HepG2 (cell line): Measurements from ENCODE around the gene HCRTR1. TPM values are rescaled to one million over a fixed set of nuclear protein-coding genes. Genes with fewer than 3 reads are reported as not detected.

Experiments used
- AGO1 ChIP-seq: fragments of 200-400 bp; formaldehyde crosslinking; IDR thresholded peaks from 2 replicates; pipeline ENCODE4 v1.6.1; 2017; ENCODE audit warnings: mild to moderate bottlenecking, low read depth, low read length, moderate library complexity; ENCODE audit not compliant: poor library complexity, severe bottlenecking
- ARID5B ChIP-seq: IDR thresholded peaks from 2 replicates; pipeline ENCODE4 v1.4.0; 2020; ENCODE audit warnings: mild to moderate bottlenecking, missing genetic modification reagents
- ATAD3A ChIP-seq: sonication (generic); formaldehyde crosslinking; IDR thresholded peaks from 2 replicates; pipeline ENCODE4 v1.4.0; 2020; ENCODE audit warnings: missing genetic modification reagents
- HNRNPK ChIP-seq: fragments of 200-400 bp; formaldehyde crosslinking; IDR thresholded peaks from 2 replicates; pipeline ENCODE4 v1.6.1; 2018; ENCODE audit warnings: low read length, low read depth, moderate library complexity, mild to moderate bottlenecking; ENCODE audit not compliant: poor library complexity, severe bottlenecking
- HNRNPLL ChIP-seq: fragments of 200-400 bp; formaldehyde crosslinking; IDR thresholded peaks from 2 replicates; pipeline ENCODE4 v1.6.1; 2017; ENCODE audit warnings: mild to moderate bottlenecking, low read depth, low read length; ENCODE audit not compliant: poor library complexity, severe bottlenecking
- HOXA3 ChIP-seq: sonication (generic); formaldehyde crosslinking; IDR thresholded peaks from 2 replicates; pipeline ENCODE4 v1.5.0; 2020; ENCODE audit warnings: missing genetic modification reagents
- MAF1 ChIP-seq: sonication (generic); formaldehyde crosslinking; IDR thresholded peaks from 2 replicates; pipeline ENCODE4 v1.5.0; 2020; ENCODE audit warnings: missing genetic modification reagents, borderline replicate concordance
- POLR2A ChIP-seq, 2 experiments: IDR thresholded peaks; 2 replicates each; pipeline ENCODE4 v1.6.1; 2011; ENCODE audit warnings: low read depth in 2 of 2, low read length in 2 of 2, mild to moderate bottlenecking in 1 of 2, moderate library complexity in 1 of 2; ENCODE audit not compliant: insufficient read depth in 1 of 2
- PRDM15 ChIP-seq: sonication (generic); formaldehyde crosslinking; IDR thresholded peaks from 2 replicates; pipeline ENCODE4 v1.4.0; 2020; ENCODE audit warnings: missing genetic modification reagents
- SAP130 ChIP-seq: IDR thresholded peaks from 2 replicates; pipeline ENCODE4 v1.6.1; 2016; ENCODE audit warnings: low read depth
- ZFAT ChIP-seq: sonication (generic); formaldehyde crosslinking; conservative IDR thresholded peaks from 2 replicates; pipeline ENCODE4 v1.8.1; 2023; ENCODE audit warnings: missing genetic modification reagents, inconsistent platforms
- ZNF160 ChIP-seq: sonication (generic); formaldehyde crosslinking; IDR thresholded peaks from 2 replicates; pipeline ENCODE4 v1.8.0; 2022; ENCODE audit warnings: mild to moderate bottlenecking, inconsistent platforms, missing genetic modification reagents
- ZNF614 ChIP-seq: IDR thresholded peaks from 2 replicates; pipeline ENCODE4 v1.6.1; 2018; ENCODE audit warnings: missing biosample characterization, missing genetic modification reagents, inconsistent platforms, borderline replicate concordance
- ZNF660 ChIP-seq: sonication (generic); formaldehyde crosslinking; IDR thresholded peaks from 2 replicates; pipeline ENCODE4 v1.5.1; 2020; ENCODE audit warnings: mild to moderate bottlenecking, low read depth, missing genetic modification reagents, borderline replicate concordance
- polyA plus RNA-seq, 8 experiments: library from polyadenylated mRNA; depleted of rRNA in 3 of 8; stranded (reverse) in 7 of 8; unstranded in 1 of 8; fragments of >200 nt; fragmentation: Illumina TruSeq in 4 of 8; extraction: Trizol in 4 of 8; gene quantifications; 2 replicates each; pipeline versions ENCODE4 v1.2.1 to v1.2.3, GENCODE V29; 2011 to 2016; ENCODE audit warnings: low read depth in 4 of 8, missing spikeins in 1 of 8, mixed read lengths in 1 of 8; ENCODE audit not compliant: insufficient read depth in 1 of 8
- total RNA-seq, 5 experiments: library from RNA; depleted of rRNA; stranded (reverse); fragments of >200 nt; fragmentation: Illumina TruSeq; extraction: Trizol; gene quantifications; 2 replicates each; pipeline ENCODE4 v1.2.3, GENCODE V29; 2016; ENCODE audit warnings: low read depth in 1 of 5
- TF ChIP-seq, protein P1 (sequence below): sonication (generic); formaldehyde crosslinking; conservative IDR thresholded peaks from 2 replicates; pipeline ENCODE4 v1.8.0; 2022; ENCODE audit warnings: missing genetic modification reagents
- TF ChIP-seq, protein P2 (sequence below): sonication (generic); formaldehyde crosslinking; IDR thresholded peaks from 2 replicates; pipeline ENCODE4 v1.8.1; 2022; ENCODE audit warnings: mild to moderate bottlenecking, missing genetic modification reagents
- TF ChIP-seq, protein P3 (sequence below): sonication (generic); formaldehyde crosslinking; IDR thresholded peaks from 2 replicates; pipeline ENCODE4 v1.4.0; 2020; ENCODE audit warnings: missing genetic modification reagents

Gene HCRTR1
- total and polyA plus RNA-seq, 2 of the 13 experiments (the other 11 are each of a cell fraction or from before 2014, with no cell fraction given) = not detected

- TF ChIP-seq ZNF160 (CRISPR knock-in tag) (no peak), HNRNPK (no peak), MAF1 (CRISPR knock-in tag) (no peak), PRDM15 (no peak), SAP130 (CRISPR knock-in tag) (peak; percentile 78), ZFAT (CRISPR knock-in tag) (no peak), ARID5B (peak; percentile 72; the same call in 1 of the 2 replicates), AGO1 (no peak), ATAD3A (CRISPR knock-in tag) (no peak), POLR2A (IDR thresholded peaks at IDR 0.05; ENCODE audit: insufficient read depth in 1 of 2, low read depth in 2 of 2, low read length in 2 of 2) (peak in 1 of 2 experiments; percentile 6; a peak in 1 of 4 replicates), HNRNPLL (no peak), ZNF614 (no peak), ZNF660 (CRISPR knock-in tag) (no peak), HOXA3 (CRISPR knock-in tag) (peak; percentile 78)
- TF ChIP-seq, protein P1, sequence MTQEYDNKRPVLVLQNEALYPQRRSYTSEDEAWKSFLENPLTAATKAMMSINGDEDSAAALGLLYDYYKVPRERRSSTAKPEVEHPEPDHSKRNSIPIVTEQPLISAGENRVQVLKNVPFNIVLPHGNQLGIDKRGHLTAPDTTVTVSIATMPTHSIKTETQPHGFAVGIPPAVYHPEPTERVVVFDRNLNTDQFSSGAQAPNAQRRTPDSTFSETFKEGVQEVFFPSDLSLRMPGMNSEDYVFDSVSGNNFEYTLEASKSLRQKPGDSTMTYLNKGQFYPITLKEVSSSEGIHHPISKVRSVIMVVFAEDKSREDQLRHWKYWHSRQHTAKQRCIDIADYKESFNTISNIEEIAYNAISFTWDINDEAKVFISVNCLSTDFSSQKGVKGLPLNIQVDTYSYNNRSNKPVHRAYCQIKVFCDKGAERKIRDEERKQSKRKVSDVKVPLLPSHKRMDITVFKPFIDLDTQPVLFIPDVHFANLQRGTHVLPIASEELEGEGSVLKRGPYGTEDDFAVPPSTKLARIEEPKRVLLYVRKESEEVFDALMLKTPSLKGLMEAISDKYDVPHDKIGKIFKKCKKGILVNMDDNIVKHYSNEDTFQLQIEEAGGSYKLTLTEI (CRISPR knock-in tag) = no peak
- TF ChIP-seq, protein P2, sequence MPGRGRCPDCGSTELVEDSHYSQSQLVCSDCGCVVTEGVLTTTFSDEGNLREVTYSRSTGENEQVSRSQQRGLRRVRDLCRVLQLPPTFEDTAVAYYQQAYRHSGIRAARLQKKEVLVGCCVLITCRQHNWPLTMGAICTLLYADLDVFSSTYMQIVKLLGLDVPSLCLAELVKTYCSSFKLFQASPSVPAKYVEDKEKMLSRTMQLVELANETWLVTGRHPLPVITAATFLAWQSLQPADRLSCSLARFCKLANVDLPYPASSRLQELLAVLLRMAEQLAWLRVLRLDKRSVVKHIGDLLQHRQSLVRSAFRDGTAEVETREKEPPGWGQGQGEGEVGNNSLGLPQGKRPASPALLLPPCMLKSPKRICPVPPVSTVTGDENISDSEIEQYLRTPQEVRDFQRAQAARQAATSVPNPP = no peak
- TF ChIP-seq, protein P3, sequence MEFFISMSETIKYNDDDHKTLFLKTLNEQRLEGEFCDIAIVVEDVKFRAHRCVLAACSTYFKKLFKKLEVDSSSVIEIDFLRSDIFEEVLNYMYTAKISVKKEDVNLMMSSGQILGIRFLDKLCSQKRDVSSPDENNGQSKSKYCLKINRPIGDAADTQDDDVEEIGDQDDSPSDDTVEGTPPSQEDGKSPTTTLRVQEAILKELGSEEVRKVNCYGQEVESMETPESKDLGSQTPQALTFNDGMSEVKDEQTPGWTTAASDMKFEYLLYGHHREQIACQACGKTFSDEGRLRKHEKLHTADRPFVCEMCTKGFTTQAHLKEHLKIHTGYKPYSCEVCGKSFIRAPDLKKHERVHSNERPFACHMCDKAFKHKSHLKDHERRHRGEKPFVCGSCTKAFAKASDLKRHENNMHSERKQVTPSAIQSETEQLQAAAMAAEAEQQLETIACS (CRISPR knock-in tag) = no peak
Observed at GRCh38 chr1:31575369-31576140, 41.9 kb upstream of the HCRTR1 start (continued).
